Left kidney (tissue), 2 donors: ENCODE measurements around the gene ANO2. TPM values are rescaled to one million over a fixed set of nuclear protein-coding genes. Genes with fewer than 3 reads are reported as not detected.
A peak's percentile ranks its signal among the peaks of the same experiment; 100 is the strongest.
"Not testable (repeated sequence)": the region's sequence is repeated elsewhere in the genome, so short reads cannot be mapped to it uniquely, and the experiment has no call there.

Source experiments
- DNase-seq: peaks from one replicate; pipeline ENCODE4 v3.0.0-alpha.2; 2013
- polyA plus RNA-seq: library from polyadenylated mRNA; unstranded; fragments of 120-200 nt; gene quantifications from one replicate; pipeline ENCODE4 v1.2.1, GENCODE V29; 2013; ENCODE audit not compliant: insufficient read length

ANO2 gene
- polyA plus RNA-seq, 1 donor, result 4.9 TPM

- DNase-seq, result no peak
These were observed 284.8 kb downstream of the ANO2 start for GRCh38 chr12:5660238-5660637.

DNA sequence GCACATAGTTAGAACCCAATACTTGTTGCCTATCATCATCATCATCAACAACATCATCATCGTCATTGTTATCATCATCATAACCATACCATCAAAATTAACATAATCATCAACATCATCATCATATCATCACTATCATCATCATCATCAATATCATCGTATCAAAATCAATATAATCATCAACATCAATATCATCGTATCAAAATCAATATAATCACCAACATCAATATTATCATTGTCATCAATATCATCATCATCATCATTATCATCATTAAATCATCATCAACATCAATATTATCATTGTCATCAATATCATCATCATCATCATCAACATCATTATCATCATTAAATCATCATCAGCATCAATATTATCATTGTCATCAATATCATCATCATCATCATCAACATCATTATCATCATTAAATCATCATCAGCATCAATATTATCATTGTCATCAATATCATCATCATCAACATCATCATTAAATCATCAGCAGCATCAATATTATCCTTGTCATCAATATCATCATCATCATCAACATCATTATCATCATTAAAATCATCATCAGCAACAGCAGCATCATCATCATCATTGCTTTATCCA, 286.6 kb downstream of the ANO2 start:
- DNase-seq, result not testable (repeated sequence)

- no peak for DNase-seq
These were observed 288.2 kb downstream of the ANO2 start for GRCh38 chr12:5656836-5657235.

DNA sequence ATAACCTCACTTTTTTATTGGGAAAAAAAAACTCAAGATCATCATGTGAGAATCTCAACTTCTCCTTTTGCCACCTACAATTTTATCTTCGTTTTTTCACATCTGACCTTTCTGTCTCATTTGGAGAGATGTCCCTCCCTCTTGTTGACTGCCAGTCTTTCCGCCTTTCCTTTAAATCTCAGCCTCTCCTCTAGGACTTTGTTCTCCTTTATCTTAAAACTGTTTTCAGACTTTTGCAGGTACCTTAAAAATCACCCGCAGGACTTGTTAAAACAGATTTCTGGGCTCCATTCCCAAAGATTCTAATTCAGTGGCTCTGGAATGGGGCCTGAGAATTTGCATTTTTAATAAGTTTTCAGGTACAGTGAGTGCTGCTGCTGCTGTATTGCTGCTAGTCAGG, 289.9 kb downstream of the ANO2 start:
- no peak for DNase-seq

DNA sequence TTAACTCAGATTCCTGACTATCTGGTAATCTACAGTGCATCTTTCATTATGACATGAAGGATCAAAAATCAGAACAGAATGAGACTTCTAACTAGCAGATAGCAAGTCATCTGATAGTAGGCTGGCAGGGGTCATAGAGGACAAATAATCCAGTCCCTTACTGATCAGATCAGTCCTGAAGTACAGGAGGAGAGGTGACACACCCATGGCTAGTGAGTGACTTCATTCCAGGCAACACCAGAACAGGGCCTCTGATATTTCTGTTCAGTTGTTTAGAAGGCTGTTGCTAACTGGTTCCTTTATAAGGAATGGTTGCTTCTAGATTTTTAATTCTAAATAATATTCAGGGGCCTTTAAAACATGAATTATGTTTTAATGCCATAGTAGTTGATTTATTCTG, 291.0 kb downstream of the ANO2 start:
- DNase-seq, result no peak

DNA sequence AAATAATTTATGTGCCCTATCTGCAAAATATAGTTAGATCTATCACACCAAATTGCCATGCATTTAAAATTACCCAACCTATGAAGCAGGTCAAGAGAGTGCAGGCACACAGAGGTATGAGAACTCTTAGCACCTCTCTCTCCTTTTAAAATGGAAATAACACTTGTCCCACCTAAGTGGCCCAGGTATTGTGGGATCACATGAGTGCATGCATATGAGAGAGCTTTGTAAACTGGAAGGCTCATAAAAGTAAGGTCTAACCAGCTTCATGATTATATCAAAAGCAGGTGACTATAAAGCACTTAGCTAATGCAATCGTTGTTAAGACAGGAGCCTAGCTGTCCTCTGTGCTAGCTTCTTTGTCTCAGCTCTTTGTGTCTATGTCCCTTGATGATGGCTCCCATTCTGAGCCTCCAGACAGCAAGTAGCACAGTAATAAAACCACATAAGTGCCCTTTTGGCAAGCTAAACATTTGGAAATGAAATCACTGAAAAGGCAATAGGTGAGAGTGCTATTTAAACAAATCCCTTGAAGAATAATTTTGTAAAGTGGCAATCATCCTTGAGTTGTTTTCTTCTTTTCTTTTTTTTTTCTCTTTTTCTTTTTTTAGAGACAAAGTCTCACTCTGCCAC, 294.1 kb downstream of the ANO2 start:
- no peak for DNase-seq

- DNase-seq, result no peak
These were observed 294.8 kb downstream of the ANO2 start for GRCh38 chr12:5650281-5650680.

DNA sequence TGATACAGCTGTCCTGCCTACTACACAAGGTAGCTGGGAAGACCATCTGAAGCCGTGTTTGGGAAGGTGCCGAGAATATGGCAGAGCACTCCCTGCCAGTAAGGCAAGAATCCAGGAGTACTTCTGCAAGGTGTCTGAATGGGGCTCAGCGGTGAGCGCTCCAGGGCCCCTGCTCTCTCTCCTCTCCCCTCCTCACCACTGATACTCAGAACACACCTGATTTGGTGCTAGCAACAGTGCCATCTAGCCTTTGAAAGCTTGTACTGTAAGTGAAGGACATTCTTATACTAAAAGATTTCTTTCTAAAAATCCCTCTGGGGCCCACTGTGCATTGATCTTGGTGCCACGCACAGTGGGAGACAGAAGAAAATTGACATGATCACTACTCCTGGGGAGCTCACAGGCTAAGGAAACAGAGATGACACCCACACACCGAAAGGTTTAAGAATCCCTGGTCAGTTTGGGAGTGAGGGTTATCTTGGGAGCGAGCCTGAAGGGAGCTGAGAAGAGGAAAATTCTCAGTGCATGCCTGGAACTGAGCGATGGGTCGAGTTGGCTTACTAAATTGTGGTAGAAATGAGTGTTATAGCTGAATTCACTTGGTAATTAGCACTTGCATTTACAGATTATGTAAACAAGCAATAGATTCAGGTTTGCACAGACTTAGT, 296.2 kb downstream of the ANO2 start:
- DNase-seq, result peak; percentile 63

GRCh38 chr12:5643266-5643665, 301.8 kb downstream of the ANO2 start:
- no peak for DNase-seq

DNA sequence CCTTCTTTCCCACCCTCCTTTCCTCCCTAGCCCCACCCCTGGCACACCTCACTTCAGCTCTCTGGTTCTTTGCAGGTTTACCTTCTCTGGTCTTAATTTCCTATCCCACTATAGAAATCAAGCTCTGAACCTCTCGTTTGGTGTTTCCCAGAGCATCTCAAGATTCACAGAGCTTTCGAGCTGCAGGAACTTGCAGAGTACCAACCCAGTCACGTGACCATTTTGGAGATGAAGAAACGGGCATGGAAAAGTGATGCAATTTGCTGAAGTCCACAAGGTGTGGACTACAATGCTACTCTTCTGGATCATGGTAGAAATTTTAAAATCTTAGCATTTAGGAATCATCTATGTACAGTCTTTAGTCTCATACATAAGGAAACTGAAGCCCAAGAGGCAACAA, 307.4 kb downstream of the ANO2 start:
- no peak for DNase-seq

GRCh38 chr12:5636907-5637306, 308.2 kb downstream of the ANO2 start:
- no peak for DNase-seq

GRCh38 chr12:5633106-5633505, 312.0 kb downstream of the ANO2 start:
- no peak for DNase-seq

DNA sequence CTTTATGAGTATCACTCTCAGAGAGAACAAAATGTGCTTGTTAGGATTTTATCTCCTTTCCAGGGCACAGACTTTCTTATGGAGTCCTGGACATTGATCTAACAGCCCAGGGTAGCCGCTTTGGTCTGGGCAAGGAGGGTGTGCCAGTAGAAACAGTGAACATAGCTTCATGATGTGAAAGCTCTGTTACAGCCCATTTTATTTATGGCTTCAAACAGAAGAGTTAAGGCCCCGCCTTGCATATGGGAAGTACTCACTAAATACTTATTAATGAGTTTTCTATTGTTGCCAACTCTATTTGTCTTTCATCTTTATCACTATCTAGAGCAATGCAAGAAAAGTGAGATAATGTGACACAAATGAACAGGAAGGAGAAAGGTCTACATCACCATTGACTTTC, 312.6 kb downstream of the ANO2 start:
- DNase-seq, result no peak

DNA sequence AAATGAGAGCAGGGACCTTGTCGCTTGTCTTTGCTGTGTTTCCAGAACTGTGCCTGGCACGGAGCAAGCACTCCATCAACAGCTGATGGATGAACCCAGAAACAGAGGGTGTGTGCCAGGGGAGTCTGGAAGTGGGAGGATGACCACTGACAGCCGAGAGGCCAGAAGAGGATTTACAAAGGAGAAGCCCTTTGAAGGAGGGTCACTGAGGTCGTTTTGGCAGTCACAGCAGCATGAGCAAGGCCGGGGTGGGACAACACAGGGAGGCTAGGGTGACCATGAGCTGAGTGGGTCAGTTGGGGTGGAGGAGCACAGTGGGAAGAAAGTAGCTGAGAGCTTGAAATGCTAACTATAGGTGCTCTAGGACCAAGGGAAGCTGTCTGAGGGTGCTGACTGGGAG, 313.6 kb downstream of the ANO2 start:
- no peak for DNase-seq

DNA sequence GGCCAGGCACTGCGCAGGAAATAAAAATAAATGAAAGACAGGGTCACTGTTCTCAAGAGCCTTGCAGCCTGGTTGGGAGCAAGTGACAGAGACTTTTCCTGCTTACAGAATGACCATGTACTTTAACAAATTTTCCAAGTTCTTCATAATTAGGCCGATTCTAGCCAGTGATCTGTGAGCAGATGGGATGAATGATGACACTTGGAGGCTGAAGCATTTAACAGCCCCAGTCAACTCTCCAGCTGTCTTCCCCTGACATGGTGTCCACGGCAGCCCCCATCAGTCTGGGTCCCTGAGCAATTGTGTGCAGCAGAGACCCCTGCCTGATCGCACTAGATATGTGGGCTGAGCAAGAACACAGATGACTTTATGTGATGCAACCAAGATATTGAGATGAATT, 314.3 kb downstream of the ANO2 start:
- no peak for DNase-seq

DNA sequence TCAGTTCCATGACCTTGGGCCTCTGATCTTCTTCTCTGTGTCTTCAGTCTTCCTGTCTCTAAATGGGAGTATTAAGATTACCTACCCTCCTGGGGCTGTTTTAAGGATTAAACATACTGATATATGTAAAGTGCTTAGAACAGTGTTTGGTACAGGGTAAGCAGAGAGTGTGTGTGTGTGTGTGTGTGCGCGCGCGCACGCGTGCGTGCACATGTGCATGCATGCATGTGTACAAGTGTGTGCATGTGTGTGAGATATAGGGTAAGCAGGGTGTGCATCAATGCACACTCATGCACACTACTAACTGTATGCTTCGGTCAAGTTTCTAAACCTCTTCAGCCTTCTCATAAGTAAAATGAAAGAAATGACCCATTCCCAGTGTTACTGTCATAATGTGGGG, 316.6 kb downstream of the ANO2 start:
- no peak for DNase-seq

DNA sequence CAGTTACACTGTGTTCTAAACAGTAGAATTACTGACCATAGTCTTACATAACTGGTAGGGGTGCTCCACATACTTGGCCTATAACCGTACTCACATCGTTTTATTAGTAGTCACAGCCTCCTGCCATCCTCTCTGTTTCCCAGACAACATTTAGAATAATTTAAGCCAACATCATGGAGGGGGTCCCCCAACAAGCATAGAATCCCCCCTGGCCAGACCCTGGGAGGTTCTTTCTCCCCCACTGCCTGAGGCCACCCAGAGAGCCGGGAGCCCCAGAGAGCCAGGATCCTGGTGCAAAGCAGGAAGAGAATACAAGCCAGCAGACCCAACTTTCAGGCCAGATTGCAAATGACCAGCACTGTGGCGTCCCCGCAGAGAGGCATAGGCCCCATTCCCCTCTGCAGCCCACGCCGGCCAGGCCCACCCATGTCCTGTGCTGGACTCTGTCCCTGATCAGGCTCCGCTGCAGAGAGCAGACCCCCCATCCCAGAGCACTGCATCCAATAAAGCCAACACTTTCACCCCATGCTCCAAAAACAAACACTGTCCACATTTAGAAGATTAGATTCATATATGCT, 317.9 kb downstream of the ANO2 start:
- DNase-seq, result no peak

- DNase-seq, result no peak
These were observed 318.9 kb downstream of the ANO2 start for GRCh38 chr12:5626151-5626550.

- no peak for DNase-seq
These were observed 320.4 kb downstream of the ANO2 start for GRCh38 chr12:5624486-5625272.

DNA sequence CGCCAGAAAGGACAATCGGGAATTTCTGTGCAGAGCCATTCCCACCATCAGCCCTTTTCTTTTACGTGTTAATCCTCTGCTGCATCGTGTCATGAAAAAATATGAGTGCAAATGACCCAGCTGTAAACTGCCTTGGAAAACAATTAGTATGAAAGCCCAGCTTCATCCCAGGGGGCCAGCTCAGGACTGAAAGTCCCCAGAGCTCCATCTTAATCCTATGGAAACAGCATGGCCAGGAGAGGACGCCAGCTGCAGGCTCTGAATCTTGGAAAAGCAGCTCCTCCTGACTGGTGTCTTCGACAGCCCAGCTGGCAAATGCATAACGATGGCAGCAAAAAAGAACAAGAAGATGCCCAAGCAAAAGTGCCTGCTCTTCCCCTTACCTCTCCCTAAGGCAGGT, 321.6 kb downstream of the ANO2 start:
- DNase-seq, result no peak

DNA sequence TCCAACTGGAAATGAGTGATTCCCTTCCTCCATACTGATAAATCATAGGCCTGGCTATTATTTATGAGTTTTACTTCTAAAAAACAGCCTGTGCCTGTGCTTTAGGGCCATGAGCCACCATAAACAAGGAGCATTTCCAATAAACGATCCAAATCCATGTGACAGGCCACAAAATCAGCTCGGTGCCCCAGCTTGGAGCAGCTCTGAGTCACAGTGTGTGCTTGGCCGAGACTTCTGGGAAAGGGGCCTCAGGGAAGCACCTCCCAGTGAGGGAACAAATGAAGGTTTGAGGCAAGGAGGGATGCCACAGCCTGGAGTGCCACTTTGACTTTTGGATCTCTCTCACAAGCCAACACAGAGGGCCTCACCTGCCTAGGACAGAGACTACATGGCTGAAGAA, 322.8 kb downstream of the ANO2 start:
- DNase-seq, result no peak

- no peak for DNase-seq
These were observed 323.7 kb downstream of the ANO2 start for GRCh38 chr12:5621329-5621728.

DNA sequence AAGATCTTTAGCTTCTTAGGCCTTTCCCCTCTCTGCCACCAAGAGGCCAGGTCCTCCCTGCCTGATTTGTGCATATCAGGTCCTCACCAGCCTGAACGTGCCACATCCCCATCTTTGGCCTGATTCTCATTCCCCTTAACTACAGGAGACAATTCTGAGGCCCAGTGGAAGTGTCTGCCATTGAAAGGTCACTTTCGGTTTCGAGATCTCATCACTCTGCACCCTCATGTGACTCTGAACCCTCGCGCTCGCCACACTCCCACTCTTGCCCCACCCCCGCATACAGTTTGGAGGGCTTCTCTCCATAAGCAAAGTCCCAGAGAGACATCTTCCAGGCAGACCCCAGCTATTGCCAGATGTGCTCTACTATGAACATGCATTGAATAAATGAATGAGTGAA, 324.2 kb downstream of the ANO2 start:
- no peak for DNase-seq
